ENCODE data around the gene AJUBA.
A peak's percentile ranks its signal among the peaks of the same experiment; 100 is the strongest.

AJUBA gene

DNA sequence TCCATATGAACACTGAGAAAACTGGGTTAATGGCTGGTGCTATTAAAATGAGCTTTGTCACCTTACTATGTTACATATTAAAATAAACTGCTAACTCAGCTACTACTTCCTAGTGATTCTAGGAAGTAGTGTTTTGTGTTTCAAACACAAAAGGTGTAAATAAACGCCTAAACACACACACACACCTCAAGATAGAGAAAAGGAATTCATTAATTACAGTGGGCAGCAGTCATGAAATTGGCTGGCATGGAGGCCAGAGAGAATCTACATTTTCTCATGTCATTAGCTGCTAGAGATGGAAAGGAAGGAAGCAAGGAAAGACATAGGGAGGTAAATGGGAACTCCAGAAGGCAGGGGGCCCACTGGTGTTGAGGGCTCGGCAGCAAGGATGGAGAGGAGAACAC lies 52.4 kb downstream of the AJUBA start:
- Histone ChIP-seq H3K27ac (ENCODE audit: low read depth, low read length) (peak overlapping the region; percentile 62), H3K9me3 (ENCODE audit: control insufficient read depth, insufficient read depth, low read length) (no peaks in the 10 kb centered on the region), H3K4me1 (ENCODE audit: control insufficient read depth, insufficient read depth, low read length) (no peaks in the 10 kb centered on the region), H3K27me3 (ENCODE audit: control insufficient read depth, insufficient read depth, low read length) (no peaks in the 10 kb centered on the region), H3K9ac (ENCODE audit: low read depth, low read length) (peak overlapping the region; percentile 58), H3K4me3 (ENCODE audit: low read depth, low read length) (peak overlapping the region; percentile 87), H3K36me3 (ENCODE audit: control insufficient read depth, insufficient read depth, low read length) (peaks cover 22% of the 10 kb centered on the region)

DNA sequence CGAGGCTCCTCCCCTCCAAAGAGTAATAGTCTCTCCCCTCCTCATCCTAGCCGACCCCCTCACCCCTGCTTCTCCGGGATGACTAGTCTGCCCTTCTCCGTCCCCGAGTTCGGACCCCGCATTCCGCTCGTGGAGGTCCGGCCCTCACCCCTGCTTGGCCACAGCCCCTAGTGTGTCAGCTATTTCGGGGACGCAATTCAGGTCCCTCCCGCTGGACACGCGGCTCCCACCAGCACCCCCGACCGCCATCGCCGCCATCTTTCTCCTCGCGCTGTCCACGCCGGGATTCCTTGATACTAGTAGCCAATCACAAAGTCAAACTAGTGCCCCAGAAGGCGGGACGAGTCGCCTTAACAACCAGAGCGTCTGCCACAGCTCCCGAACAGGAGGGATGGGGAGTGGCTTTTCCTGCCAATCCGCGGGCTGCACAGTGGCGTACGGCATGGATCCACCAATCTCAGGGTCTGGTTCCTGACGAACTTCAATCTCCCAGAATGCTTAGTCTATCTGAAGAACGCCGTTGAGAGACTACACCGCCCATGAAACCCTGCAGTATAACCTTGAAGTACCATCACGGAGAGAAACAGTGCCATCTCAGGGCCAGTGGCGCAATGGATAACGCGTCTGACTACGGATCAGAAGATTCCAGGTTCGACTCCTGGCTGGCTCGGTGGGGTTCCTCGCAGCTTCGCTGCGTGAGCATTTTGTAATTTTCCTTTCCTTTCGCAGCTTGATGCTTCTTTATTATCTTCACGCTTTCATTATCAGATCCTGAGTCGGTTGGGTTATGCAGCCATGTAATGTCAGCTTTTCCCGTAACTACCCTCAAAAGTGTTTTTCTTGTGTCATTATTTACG lies 53.0 kb downstream of the AJUBA start, which contains the start of gene PRMT5:
PRMT5 (minus strand) TSS at position 273 of the 857 bp plus-strand sequence; CDS start at position 258, 15 bp downstream.
- peak within 1 kb of the TSS; percentile 88 for H3K27ac ChIP-seq (ENCODE audit: low read depth, low read length)
- H3K36me3 ChIP-seq (ENCODE audit: control insufficient read depth, insufficient read depth, low read length), result peaks cover 29% of the 10 kb centered on the region

DNA sequence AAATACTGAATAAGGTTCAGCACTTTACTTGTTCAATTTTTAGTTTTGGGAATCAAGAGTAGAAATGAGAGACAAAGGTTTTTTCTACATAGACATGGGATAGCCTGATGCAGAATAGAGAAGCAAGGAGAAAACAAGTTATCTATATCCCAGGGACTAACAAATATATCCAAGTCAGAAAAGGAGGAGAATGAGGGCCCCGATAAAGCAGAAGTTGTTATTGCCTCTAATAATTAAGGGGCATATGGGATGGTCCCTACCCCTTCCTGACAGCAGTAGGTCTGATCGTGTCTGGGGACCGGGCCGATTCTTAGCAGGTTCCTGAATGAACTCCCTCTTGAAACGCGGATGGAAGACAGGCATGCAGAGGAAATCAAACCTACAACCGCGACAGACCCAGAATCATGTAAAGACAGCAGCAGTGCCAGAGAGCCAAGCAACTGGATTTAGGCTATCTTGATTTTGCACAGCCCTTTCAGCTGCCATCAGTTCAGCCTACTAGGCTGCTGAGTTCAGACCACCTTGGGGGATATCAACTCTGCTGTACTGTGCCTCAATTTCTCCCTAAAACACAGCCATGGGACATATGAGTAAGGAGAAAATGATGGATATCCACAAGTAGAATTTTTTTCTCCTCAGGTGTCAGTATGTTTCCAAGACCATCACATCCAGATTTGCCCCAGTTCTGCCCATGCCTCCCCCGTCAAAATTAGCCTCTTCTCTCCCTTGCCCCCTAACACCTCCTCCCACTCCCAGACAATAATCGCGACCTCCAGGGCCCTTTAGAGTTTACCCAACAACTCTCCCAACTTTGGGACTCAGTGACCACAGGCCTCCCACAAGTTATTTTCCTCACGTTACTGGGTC lies 53.9 kb downstream of the AJUBA start:
- peak overlapping the region; percentile 88 for H3K9ac ChIP-seq (ENCODE audit: low read depth, low read length)
- peak overlapping the region; percentile 87 for H3K4me3 ChIP-seq (ENCODE audit: low read depth, low read length)
- H3K27me3 ChIP-seq (ENCODE audit: control insufficient read depth, insufficient read depth, low read length), result no peaks in the 10 kb centered on the region
- no peaks in the 10 kb centered on the region for H3K9me3 ChIP-seq (ENCODE audit: control insufficient read depth, insufficient read depth, low read length)
- H3K36me3 ChIP-seq (ENCODE audit: control insufficient read depth, insufficient read depth, low read length), result peaks cover 37% of the 10 kb centered on the region
- H3K27ac ChIP-seq (ENCODE audit: low read depth, low read length), result peak overlapping the region; percentile 88
- no peaks in the 10 kb centered on the region for H3K4me1 ChIP-seq (ENCODE audit: control insufficient read depth, insufficient read depth, low read length)

More for the DNA sequence above, 53.0 kb downstream of the AJUBA start, which contains the start of gene PRMT5:
- H3K9ac ChIP-seq (ENCODE audit: low read depth, low read length), result peak within 1 kb of the TSS; percentile 88
- no peaks in the 10 kb centered on the region for H3K9me3 ChIP-seq (ENCODE audit: control insufficient read depth, insufficient read depth, low read length)
- no peaks in the 10 kb centered on the region for H3K27me3 ChIP-seq (ENCODE audit: control insufficient read depth, insufficient read depth, low read length)
- H3K4me1 ChIP-seq (ENCODE audit: control insufficient read depth, insufficient read depth, low read length), result no peaks in the 10 kb centered on the region
- peak within 1 kb of the TSS; percentile 87 for H3K4me3 ChIP-seq (ENCODE audit: low read depth, low read length)

DNA sequence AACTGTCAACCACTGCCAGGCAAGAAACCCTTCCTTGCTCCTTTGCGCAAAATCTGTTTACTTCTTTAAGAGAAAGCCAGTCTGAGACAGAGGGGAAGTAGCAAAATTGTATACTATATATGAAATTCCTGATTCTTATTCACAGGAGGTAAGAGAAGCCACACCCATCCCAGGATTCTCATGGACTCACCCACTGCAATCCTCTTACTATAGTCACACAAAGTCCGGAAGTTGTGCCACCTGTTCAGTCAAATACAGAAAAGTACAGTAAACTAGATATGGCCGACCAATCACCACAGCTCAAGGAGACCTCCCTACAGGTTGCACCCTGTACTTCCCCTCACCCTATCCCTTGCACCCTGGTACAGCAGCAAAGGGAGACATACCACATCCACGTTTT lies 56.0 kb downstream of the AJUBA start:
- Histone ChIP-seq H3K4me3 (ENCODE audit: low read depth, low read length) (no peak overlapping the region), H3K9me3 (ENCODE audit: control insufficient read depth, insufficient read depth, low read length) (no peaks in the 10 kb centered on the region), H3K27me3 (ENCODE audit: control insufficient read depth, insufficient read depth, low read length) (no peaks in the 10 kb centered on the region), H3K36me3 (ENCODE audit: control insufficient read depth, insufficient read depth, low read length) (peaks cover 55% of the 10 kb centered on the region), H3K9ac (ENCODE audit: low read depth, low read length) (no peak overlapping the region), H3K27ac (ENCODE audit: low read depth, low read length) (no peak overlapping the region), H3K4me1 (ENCODE audit: control insufficient read depth, insufficient read depth, low read length) (no peaks in the 10 kb centered on the region)

DNA sequence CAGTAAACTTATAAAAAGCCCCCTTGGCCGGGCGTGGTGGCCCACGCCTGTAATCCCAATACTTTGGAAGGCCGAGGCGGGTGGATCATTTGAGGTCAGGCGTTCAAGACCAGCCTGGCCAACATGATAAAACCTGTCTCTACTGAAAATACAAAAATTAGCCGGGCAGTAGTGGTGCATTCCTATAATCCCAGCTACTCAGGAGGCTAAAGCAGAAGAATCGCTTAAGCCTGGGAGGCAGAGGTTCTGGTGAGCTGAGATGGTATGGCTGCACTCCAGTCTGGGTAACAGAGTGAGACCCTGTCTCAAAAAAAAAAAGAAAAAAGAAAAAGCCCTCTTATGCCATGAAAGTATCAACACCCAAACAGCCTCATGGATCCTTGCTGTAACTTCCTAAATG lies 56.8 kb downstream of the AJUBA start:
- Histone ChIP-seq H3K27me3 (ENCODE audit: control insufficient read depth, insufficient read depth, low read length) (no peaks in the 10 kb centered on the region), H3K4me3 (ENCODE audit: low read depth, low read length) (no peak overlapping the region), H3K9me3 (ENCODE audit: control insufficient read depth, insufficient read depth, low read length) (no peaks in the 10 kb centered on the region), H3K27ac (ENCODE audit: low read depth, low read length) (no peak overlapping the region), H3K36me3 (ENCODE audit: control insufficient read depth, insufficient read depth, low read length) (peaks cover 63% of the 10 kb centered on the region), H3K4me1 (ENCODE audit: control insufficient read depth, insufficient read depth, low read length) (no peaks in the 10 kb centered on the region), H3K9ac (ENCODE audit: low read depth, low read length) (no peak overlapping the region)

DNA sequence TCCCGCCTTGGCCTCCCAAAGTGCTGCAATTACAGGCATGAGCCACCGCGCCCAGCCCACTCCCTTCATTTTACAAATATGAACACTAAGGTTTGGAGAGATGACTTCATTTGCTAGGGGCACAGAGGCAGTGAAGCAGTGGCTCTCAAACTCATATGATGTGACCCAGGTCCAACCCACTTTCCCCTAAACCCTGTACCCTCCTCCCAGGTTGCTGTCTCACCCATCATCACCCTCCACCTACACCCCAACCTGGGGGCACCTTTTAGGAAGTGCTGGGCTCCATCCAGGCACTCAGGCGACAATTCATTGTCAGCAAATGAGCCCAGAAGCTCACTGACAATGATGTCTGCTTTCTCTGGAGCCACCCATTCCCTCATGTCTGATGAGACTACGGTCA lies 58.6 kb downstream of the AJUBA start:
- H3K4me3 ChIP-seq (ENCODE audit: low read depth, low read length), result no peak overlapping the region
- peaks cover 68% of the 10 kb centered on the region for H3K36me3 ChIP-seq (ENCODE audit: control insufficient read depth, insufficient read depth, low read length)
- H3K9me3 ChIP-seq (ENCODE audit: control insufficient read depth, insufficient read depth, low read length), result no peaks in the 10 kb centered on the region
- H3K9ac ChIP-seq (ENCODE audit: low read depth, low read length), result no peak overlapping the region
- H3K4me1 ChIP-seq (ENCODE audit: control insufficient read depth, insufficient read depth, low read length), result no peaks in the 10 kb centered on the region
- H3K27ac ChIP-seq (ENCODE audit: low read depth, low read length), result no peak overlapping the region
- H3K27me3 ChIP-seq (ENCODE audit: control insufficient read depth, insufficient read depth, low read length), result no peaks in the 10 kb centered on the region

DNA sequence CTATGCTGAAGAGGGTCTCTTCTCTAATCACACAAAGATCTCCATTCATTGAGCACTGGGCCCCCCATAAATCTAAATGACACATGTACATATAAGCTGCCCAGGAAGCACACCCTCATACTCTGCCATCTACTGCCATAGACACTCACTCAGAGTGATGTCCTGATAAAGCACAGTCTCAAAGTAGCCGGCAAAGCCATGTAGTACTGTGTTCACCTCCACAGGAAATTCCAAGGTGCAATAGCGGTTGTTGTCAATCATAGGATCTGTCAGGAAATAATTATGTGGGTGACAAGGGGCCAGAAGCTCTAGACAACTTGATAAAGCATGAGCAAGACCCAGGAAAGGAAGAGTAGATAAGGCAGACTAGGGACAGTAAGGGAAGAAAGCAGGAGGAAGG lies 60.1 kb downstream of the AJUBA start:
- no peak overlapping the region for H3K27ac ChIP-seq (ENCODE audit: low read depth, low read length)
- no peaks in the 10 kb centered on the region for H3K9me3 ChIP-seq (ENCODE audit: control insufficient read depth, insufficient read depth, low read length)
- no peak overlapping the region for H3K9ac ChIP-seq (ENCODE audit: low read depth, low read length)
- H3K36me3 ChIP-seq (ENCODE audit: control insufficient read depth, insufficient read depth, low read length), result peaks cover 67% of the 10 kb centered on the region
- no peak overlapping the region for H3K4me3 ChIP-seq (ENCODE audit: low read depth, low read length)
- no peaks in the 10 kb centered on the region for H3K27me3 ChIP-seq (ENCODE audit: control insufficient read depth, insufficient read depth, low read length)
- H3K4me1 ChIP-seq (ENCODE audit: control insufficient read depth, insufficient read depth, low read length), result no peaks in the 10 kb centered on the region
